Natural killer cell (primary cell): ENCODE measurements around the gene GPER1. TPM values are rescaled to one million over a fixed set of nuclear protein-coding genes. Genes with fewer than 3 reads are reported as not detected.
"Not testable (repeated sequence)": the region's sequence is repeated elsewhere in the genome, so short reads cannot be mapped to it uniquely, and the experiment has no call there.

Source experiments
- ATAC-seq, 3 donors: fragments of 150-1000 bp in 2 of 3; fragments of 200-7000 bp in 1 of 3; cut with Tn5 transposase; 1 replicate in 1 of 3; 2 replicates in 2 of 3; pipeline ENCODE4 v1.10.0; 2021; ENCODE audit warnings: mild to moderate bottlenecking in 2 of 3, moderate library complexity in 2 of 3
- DNase-seq, 2 donors: peaks; one replicate each; pipeline versions ENCODE4 v3.0.0 to v3.0.0-alpha.2; 2013 to 2021; ENCODE audit warnings: mixed read lengths in 1 of 2
- H3K27ac ChIP-seq: one replicate; pipeline ENCODE4 v1.5.1; 2013; ENCODE audit warnings: mild to moderate bottlenecking, low read length
- H3K27me3 ChIP-seq: one replicate; pipeline ENCODE4 v1.6.1; 2013; ENCODE audit warnings: low read length; ENCODE audit not compliant: control insufficient read depth, insufficient read depth
- H3K36me3 ChIP-seq: one replicate; pipeline ENCODE4 v1.6.1; 2013; ENCODE audit warnings: low read length; ENCODE audit not compliant: control insufficient read depth, insufficient read depth
- H3K4me1 ChIP-seq: one replicate; pipeline ENCODE4 v1.6.1; 2013; ENCODE audit warnings: low read length; ENCODE audit not compliant: control insufficient read depth, insufficient read depth
- H3K4me3 ChIP-seq: one replicate; pipeline ENCODE4 v1.5.1; 2013; ENCODE audit warnings: low read length
- H3K9me3 ChIP-seq: one replicate; pipeline ENCODE4 v1.6.1; 2013; ENCODE audit warnings: low read length; ENCODE audit not compliant: control insufficient read depth, insufficient read depth
- H3K27ac Mint-ChIP-seq, 2 donors: one replicate each; pipeline ENCODE4 v1.8.0; 2022; ENCODE audit warnings: mild to moderate bottlenecking in 2 of 2, mixed read lengths in 2 of 2, moderate library complexity in 1 of 2
- H3K27me3 Mint-ChIP-seq, 2 donors: one replicate each; pipeline ENCODE4 v1.8.0; 2022; ENCODE audit warnings: low read depth in 2 of 2, mixed read lengths in 2 of 2
- H3K36me3 Mint-ChIP-seq: one replicate; pipeline ENCODE4 v1.8.0; 2022; ENCODE audit warnings: mixed read lengths
- H3K4me1 Mint-ChIP-seq, 2 donors: one replicate each; pipeline ENCODE4 v1.8.0; 2022; ENCODE audit warnings: mixed read lengths in 2 of 2
- H3K4me3 Mint-ChIP-seq: one replicate; pipeline ENCODE4 v1.8.0; 2022; ENCODE audit warnings: mild to moderate bottlenecking, moderate library complexity, mixed read lengths
- H3K9me3 Mint-ChIP-seq, 2 donors: one replicate each; pipeline ENCODE4 v1.8.0; 2022; ENCODE audit warnings: mixed read lengths in 2 of 2
- WGBS: methylation state at CpG from one replicate; pipeline ENCODE4 v1.1.7; 2013; ENCODE audit warnings: missing lambda C conversion rate; ENCODE audit not compliant: insufficient coverage; 5-methylcytosine and 5-hydroxymethylcytosine counted together
- intact Hi-C: fragments of 100-400 bp; cut with micrococcal nuclease; formaldehyde crosslinking; loops from one replicate; pipeline ENCODE4 v1.14.2; 2022
- total RNA-seq, 4 donors: library from RNA; stranded (reverse); fragments of 120-200 nt in 1 of 4; gene quantifications; one replicate each; pipeline versions ENCODE4 v1.2.3 to v1.2.4, GENCODE V29; 2013 to 2022
- TF ChIP-seq, protein P1 (sequence below): fragments of 200-600 bp; IDR thresholded peaks from one replicate; pipeline ENCODE4 v1.8.0; 2022; ENCODE audit warnings: antibody characterized with exemption

The GPER1 gene
- total RNA-seq, 3 donors from 2014 or later (not counting 1 experiment from before 2014, with no cell fraction given) = 0.25 to 0.26 TPM; not detected in 1

GRCh38 chr7:1140476-1141104 lies 52.7 kb downstream of the GPER1 start:
- TF ChIP-seq, protein P1, sequence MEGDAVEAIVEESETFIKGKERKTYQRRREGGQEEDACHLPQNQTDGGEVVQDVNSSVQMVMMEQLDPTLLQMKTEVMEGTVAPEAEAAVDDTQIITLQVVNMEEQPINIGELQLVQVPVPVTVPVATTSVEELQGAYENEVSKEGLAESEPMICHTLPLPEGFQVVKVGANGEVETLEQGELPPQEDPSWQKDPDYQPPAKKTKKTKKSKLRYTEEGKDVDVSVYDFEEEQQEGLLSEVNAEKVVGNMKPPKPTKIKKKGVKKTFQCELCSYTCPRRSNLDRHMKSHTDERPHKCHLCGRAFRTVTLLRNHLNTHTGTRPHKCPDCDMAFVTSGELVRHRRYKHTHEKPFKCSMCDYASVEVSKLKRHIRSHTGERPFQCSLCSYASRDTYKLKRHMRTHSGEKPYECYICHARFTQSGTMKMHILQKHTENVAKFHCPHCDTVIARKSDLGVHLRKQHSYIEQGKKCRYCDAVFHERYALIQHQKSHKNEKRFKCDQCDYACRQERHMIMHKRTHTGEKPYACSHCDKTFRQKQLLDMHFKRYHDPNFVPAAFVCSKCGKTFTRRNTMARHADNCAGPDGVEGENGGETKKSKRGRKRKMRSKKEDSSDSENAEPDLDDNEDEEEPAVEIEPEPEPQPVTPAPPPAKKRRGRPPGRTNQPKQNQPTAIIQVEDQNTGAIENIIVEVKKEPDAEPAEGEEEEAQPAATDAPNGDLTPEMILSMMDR = no peak
- no peak overlapping the region for H3K4me3 ChIP-seq
- H3K27me3 ChIP-seq = no peaks in the 10 kb centered on the region
- Mint-ChIP-seq H3K4me3 (peak overlapping the region; percentile 37), H3K36me3 (no peaks in the 10 kb centered on the region), H3K27me3 (no peaks in the 10 kb centered on the region), H3K27ac (peak overlapping the region in 1 of 2 donors; percentile 37), H3K9me3 (no peaks in the 10 kb centered on the region), H3K4me1 (peaks cover 16 to 18% of the 10 kb centered on the region in 2 donors)
- H3K9me3 ChIP-seq = no peaks in the 10 kb centered on the region
- peak overlapping the region; percentile 60 for H3K27ac ChIP-seq
- DNase-seq (no peak), ATAC-seq (no peak)
- H3K4me1 ChIP-seq = peaks cover 21% of the 10 kb centered on the region
- no peaks in the 10 kb centered on the region for H3K36me3 ChIP-seq
- WGBS = 81% methylated on average over 4 of the region's 4 CpGs
- intact Hi-C loops = no loop called here

DNA sequence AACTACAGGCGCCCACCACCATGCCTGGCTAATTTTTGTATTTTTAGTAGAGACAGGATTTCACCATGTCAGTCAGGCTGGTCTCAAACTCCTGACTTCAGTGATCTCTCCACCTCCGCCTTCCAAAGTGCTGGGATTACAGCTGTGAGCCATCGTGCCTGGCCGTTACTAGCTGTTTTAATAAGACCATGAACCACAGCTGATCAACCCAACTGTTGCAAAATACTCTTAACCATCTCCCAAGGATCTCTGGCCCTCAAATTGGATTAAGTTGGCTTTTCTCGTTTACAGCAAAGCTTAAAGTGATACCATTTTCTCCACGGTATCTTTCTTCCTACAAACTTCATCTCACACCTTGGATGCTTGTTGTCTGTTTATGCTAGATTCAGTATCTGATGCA lies 53.7 kb downstream of the GPER1 start:
- DNase-seq (no peak), ATAC-seq (no peak)
- Mint-ChIP-seq H3K9me3 (no peaks in the 10 kb centered on the region), H3K27ac (no peak overlapping the region), H3K36me3 (no peaks in the 10 kb centered on the region), H3K4me3 (no peak overlapping the region), H3K27me3 (no peaks in the 10 kb centered on the region), H3K4me1 (peaks cover 14 to 16% of the 10 kb centered on the region in 2 donors)
- Histone ChIP-seq H3K4me1 (peaks cover 21% of the 10 kb centered on the region), H3K36me3 (no peaks in the 10 kb centered on the region), H3K27ac (no peak overlapping the region), H3K27me3 (no peaks in the 10 kb centered on the region), H3K4me3 (no peak overlapping the region), H3K9me3 (no peaks in the 10 kb centered on the region)
- TF ChIP-seq, protein P1 = no peak
- intact Hi-C loops = no loop called here
- WGBS = 96% methylated on average over 6 of the region's 6 CpGs

DNA sequence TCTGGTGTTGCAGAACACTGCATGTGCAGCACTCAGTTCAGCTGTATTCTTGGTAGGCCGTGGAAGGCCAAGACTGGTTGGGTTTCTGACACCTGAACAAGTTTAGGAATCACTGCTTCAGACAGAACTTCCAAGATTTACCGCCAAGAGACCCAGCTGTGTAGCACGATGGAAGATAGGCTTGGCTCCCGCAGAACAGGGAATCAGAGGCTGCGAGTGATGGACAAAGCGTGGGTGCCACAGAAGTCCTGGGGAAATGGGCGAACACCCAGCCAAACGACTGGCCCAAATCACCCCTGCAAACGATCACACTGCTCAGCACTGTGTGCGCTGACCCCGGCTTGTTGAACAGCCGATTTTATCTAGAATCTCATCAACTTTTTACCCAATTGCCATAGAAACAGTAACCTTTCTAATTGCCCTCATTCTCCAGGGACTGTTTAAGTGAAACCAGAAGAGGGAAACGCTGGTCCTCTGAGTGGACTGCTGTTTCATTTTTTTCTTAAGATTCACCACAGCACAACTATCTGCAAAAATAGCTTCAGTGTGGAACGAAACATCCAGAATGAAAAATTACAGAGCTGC lies 54.2 kb downstream of the GPER1 start:
- Mint-ChIP-seq H3K4me3 (peak overlapping the region; percentile 35), H3K36me3 (no peaks in the 10 kb centered on the region), H3K9me3 (no peaks in the 10 kb centered on the region), H3K27me3 (no peaks in the 10 kb centered on the region), H3K4me1 (peaks cover 9 to 11% of the 10 kb centered on the region in 2 donors), H3K27ac (no peak overlapping the region)
- ATAC-seq = no peak
- H3K27me3 ChIP-seq = no peaks in the 10 kb centered on the region
- intact Hi-C loops = no loop called here
- WGBS = 93% methylated on average over 14 of the region's 14 CpGs
- H3K4me3 ChIP-seq = no peak overlapping the region
- TF ChIP-seq, protein P1 = no peak
- DNase-seq = no peak
- no peak overlapping the region for H3K27ac ChIP-seq
- peaks cover 17% of the 10 kb centered on the region for H3K4me1 ChIP-seq
- H3K9me3 ChIP-seq = no peaks in the 10 kb centered on the region
- H3K36me3 ChIP-seq = no peaks in the 10 kb centered on the region

DNA sequence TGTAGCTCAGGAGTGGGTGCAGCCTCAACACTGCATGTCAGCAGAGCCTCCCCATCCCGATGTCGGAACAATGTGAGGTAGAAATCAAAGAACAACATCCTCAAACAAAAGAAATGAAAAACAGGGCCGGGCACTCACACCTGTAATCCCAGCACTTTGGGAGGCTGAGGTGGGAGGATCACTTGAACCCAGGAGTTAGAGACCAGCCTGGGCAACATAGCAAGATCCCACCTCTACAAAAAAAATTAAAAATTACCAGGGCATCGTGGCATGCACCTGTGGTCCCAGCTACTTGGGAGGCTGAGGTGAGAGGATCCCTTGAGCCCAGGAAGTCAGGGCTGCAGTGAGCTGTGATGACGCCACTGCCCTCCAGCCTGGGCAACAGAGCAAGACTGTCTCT lies 55.1 kb downstream of the GPER1 start:
- H3K36me3 Mint-ChIP-seq, H3K9me3 Mint-ChIP-seq, intact Hi-C loops, DNase-seq, H3K27me3 Mint-ChIP-seq, ATAC-seq, H3K4me3 ChIP-seq, H3K4me3 Mint-ChIP-seq, H3K9me3 ChIP-seq, H3K27ac Mint-ChIP-seq, H3K27ac ChIP-seq, H3K27me3 ChIP-seq, H3K4me1 Mint-ChIP-seq, H3K36me3 ChIP-seq: not testable (repeated sequence)
- WGBS = 88% methylated on average over 3 of the region's 5 CpGs
- H3K4me1 ChIP-seq = peaks cover 11% of the 10 kb centered on the region

Other genes with a start within 250 kb of the GPER1 start
- gene GET4, start 211.6 kb upstream of the GPER1 start, total RNA-seq = 10 to 100 TPM; 69.3 to 81.6 (median 73.2) TPM
- 100 to 1,000 TPM in 1 of 3 donors, 10 to 100 TPM in 2; 87.2 to 117 (median 89.2) TPM for gene ADAP1, start 133.4 kb upstream of the GPER1 start, total RNA-seq
- gene COX19, start 112.6 kb upstream of the GPER1 start, total RNA-seq = 10 to 100 TPM; 33.6 to 38.3 (median 33.6) TPM
- gene CYP2W1, start 104.9 kb upstream of the GPER1 start, total RNA-seq = not detected
- gene GPR146, start 43.6 kb upstream of the GPER1 start, total RNA-seq = 1 to 10 TPM; 2.3 to 4.5 (median 2.5) TPM
- gene ZFAND2A, start 72.1 kb downstream of the GPER1 start, total RNA-seq = 100 to 1,000 TPM in 2 of 3 donors, 10 to 100 TPM in 1; 99.1 to 122 (median 106) TPM
- not detected for gene UNCX, start 144.8 kb downstream of the GPER1 start, total RNA-seq